Tibial nerve (tissue), 3 donors: Measurements from ENCODE around the gene DNAH6.

Source experiments
- POLR2A ChIP-seq, 2 donors: fragments of 450-650 bp; IDR thresholded peaks; one replicate each; pipeline ENCODE4 v1.6.1; 2017; ENCODE audit warnings: antibody characterized with exemption in 2 of 2, mild to moderate bottlenecking in 2 of 2, moderate library complexity in 2 of 2
- TF ChIP-seq, protein P1 (sequence below), 5 experiments: fragments of 200-600 bp in 3 of 5; fragments of 450-650 bp in 2 of 5; sonication (generic) in 3 of 5; IDR thresholded peaks; one replicate each; pipeline ENCODE4 v1.5.1; 2016 to 2019; ENCODE audit warnings: antibody characterized with exemption in 5 of 5, mild to moderate bottlenecking in 3 of 5, moderate library complexity in 2 of 5

GRCh38 chr2:84735389-84735788, 219.1 kb downstream of the DNAH6 start:
- TF ChIP-seq POLR2A (IDR thresholded peaks at IDR 0.05) = no peak
- TF ChIP-seq, protein P1, sequence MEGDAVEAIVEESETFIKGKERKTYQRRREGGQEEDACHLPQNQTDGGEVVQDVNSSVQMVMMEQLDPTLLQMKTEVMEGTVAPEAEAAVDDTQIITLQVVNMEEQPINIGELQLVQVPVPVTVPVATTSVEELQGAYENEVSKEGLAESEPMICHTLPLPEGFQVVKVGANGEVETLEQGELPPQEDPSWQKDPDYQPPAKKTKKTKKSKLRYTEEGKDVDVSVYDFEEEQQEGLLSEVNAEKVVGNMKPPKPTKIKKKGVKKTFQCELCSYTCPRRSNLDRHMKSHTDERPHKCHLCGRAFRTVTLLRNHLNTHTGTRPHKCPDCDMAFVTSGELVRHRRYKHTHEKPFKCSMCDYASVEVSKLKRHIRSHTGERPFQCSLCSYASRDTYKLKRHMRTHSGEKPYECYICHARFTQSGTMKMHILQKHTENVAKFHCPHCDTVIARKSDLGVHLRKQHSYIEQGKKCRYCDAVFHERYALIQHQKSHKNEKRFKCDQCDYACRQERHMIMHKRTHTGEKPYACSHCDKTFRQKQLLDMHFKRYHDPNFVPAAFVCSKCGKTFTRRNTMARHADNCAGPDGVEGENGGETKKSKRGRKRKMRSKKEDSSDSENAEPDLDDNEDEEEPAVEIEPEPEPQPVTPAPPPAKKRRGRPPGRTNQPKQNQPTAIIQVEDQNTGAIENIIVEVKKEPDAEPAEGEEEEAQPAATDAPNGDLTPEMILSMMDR (IDR thresholded peaks at IDR 0.05) = no peak
